ENCODE data around the gene OTOF. TPM values are rescaled to one million over a fixed set of nuclear protein-coding genes. Genes with fewer than 3 reads are reported as not detected.

Gene OTOF
- total and polyA plus RNA-seq, 2 of the 4 experiments (the other 2 are of a cell fraction), result 0.03 TPM; not detected in 1

DNA sequence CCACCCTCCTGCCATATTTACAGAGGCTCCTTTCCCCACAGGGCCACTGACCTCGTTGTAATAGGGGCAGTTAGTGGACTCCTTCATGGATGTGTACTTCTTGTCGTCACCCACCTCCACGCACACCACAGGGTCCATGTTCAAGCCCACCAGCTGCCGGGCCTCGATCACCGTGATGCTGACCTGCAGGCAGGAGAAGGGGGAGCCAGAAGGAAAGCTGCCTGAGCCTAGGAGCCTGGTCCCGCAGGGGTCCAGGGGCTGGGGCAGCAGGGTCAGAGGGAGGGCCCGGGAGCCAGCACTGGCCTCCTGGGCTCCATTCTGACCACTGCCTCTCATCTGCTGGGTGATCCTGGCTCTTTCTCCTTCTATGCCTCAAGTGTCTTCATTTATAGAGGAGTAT lies 17.0 kb upstream of the OTOF start:
- no peak overlapping the region for H3K18ac ChIP-seq (ENCODE audit: low read depth, low read length)
- no peak overlapping the region for H2AK9ac ChIP-seq (replicated peaks; ENCODE audit: low read depth, low read length, poor library complexity)
- BruUV-seq (replicated peaks), result no TSS peak
- H4K5ac ChIP-seq (ENCODE audit: low read depth, low read length), result no peak overlapping the region
- H3K4me2 ChIP-seq (ENCODE audit: low read depth, low read length), result no peak overlapping the region
- no peak overlapping the region for H3K23ac ChIP-seq (ENCODE audit: low read depth, low read length)
- H3K27ac ChIP-seq (ENCODE audit: insufficient read depth, low read length), result no peak overlapping the region
- ChIA-PET POLR2A (ENCODE audit: unreplicated experiment) (no interaction called here), CTCF (no interaction called here)
- H2BK20ac ChIP-seq (ENCODE audit: low read depth, low read length), result no peak overlapping the region
- no peak overlapping the region for H3K4ac ChIP-seq (ENCODE audit: low read depth, low read length)
- no peak overlapping the region for H3K56ac ChIP-seq (ENCODE audit: extremely low read depth, insufficient read depth, low read length)
- H3K14ac ChIP-seq (replicated peaks; ENCODE audit: low read depth, low read length), result no peak overlapping the region
- H3K9ac ChIP-seq (ENCODE audit: low read depth, low read length), result no peak overlapping the region
- 67% methylated on average over 2 of the region's 8 CpGs; no CpG with 5 or more reads in 1 of the 2 experiments for WGBS, 2 experiments (ENCODE audit: extremely low coverage in 2 of 2, insufficient read length in 1 of 2)
- ATAC-seq (ENCODE audit: low read depth) (no peak), DNase-seq (no peak)
- dilution Hi-C loops (cut with HindIII; ENCODE audit: low sequenced_read_pairs, unreplicated experiment), result no loop called here
- H3K9me1 ChIP-seq (ENCODE audit: insufficient read depth, low read length), result no peaks in the 10 kb centered on the region
- no peak overlapping the region for H2BK15ac ChIP-seq (ENCODE audit: low read depth, low read length)
- no peak overlapping the region for H2AFZ ChIP-seq (replicated peaks; ENCODE audit: low read length, poor library complexity)
- H3K9me3 ChIP-seq (ENCODE audit: control insufficient read depth, insufficient read depth, low read length), result no peaks in the 10 kb centered on the region
- no peak overlapping the region for H4K91ac ChIP-seq (ENCODE audit: insufficient read depth, low read depth, low read length)
- no peak overlapping the region for H4K8ac ChIP-seq (ENCODE audit: low read depth in 2 of 2, low read length in 2 of 2)
- H4K20me1 ChIP-seq (ENCODE audit: insufficient read depth, low read length), result no peaks in the 10 kb centered on the region
- in situ Hi-C loops (cut with MboI; ENCODE audit: low sequenced_read_pairs), result no loop called here
- no peaks in the 10 kb centered on the region for H3K36me3 ChIP-seq (ENCODE audit: control insufficient read depth, insufficient read depth, low read length)
- no peak overlapping the region for H3K4me3 ChIP-seq (ENCODE audit: insufficient read depth, low read depth, low read length)
- no peaks in the 10 kb centered on the region for H3K79me1 ChIP-seq (ENCODE audit: low read depth in 1 of 2, low read length in 2 of 2)
- intact Hi-C loops (cut with micrococcal nuclease), result no loop called here
- H3K4me1 ChIP-seq (ENCODE audit: control insufficient read depth, insufficient read depth, low read length), result no peaks in the 10 kb centered on the region
- TF ChIP-seq CHD1 (IDR thresholded peaks at IDR 0.05; ENCODE audit: low read depth, low read length) (no peak), POLR2A (IDR thresholded peaks at IDR 0.05; ENCODE audit: low read depth, low read length) (no peak), RCOR1 (IDR thresholded peaks at IDR 0.05; ENCODE audit: insufficient replicate concordance, low read length) (no peak), FOS (IDR thresholded peaks at IDR 0.05; ENCODE audit: low read depth, low read length) (no peak), MXI1 (IDR thresholded peaks at IDR 0.05; ENCODE audit: borderline replicate concordance, low read depth, low read length) (no peak), RFX5 (IDR thresholded peaks at IDR 0.05; ENCODE audit: low read depth, low read length) (no peak), MAFK (IDR thresholded peaks at IDR 0.05; ENCODE audit: low read depth, low read length) (no peak), CTCF (conservative IDR thresholded peaks at IDR 0.05; ENCODE audit: low read depth, low read length) (no peak), NFE2L2 (IDR thresholded peaks at IDR 0.05; ENCODE audit: low read depth, low read length) (no peak), MAZ (IDR thresholded peaks at IDR 0.05; ENCODE audit: borderline replicate concordance, low read depth, low read length) (no peak), BHLHE40 (IDR thresholded peaks at IDR 0.05; ENCODE audit: low read depth, low read length) (no peak), RAD21 (IDR thresholded peaks at IDR 0.05; ENCODE audit: low read length) (no peak), SMC3 (IDR thresholded peaks at IDR 0.05; ENCODE audit: low read depth, low read length) (no peak), CEBPB (IDR thresholded peaks at IDR 0.05; ENCODE audit: low read depth, low read length) (no peak)
- TF ChIP-seq, protein P1, sequence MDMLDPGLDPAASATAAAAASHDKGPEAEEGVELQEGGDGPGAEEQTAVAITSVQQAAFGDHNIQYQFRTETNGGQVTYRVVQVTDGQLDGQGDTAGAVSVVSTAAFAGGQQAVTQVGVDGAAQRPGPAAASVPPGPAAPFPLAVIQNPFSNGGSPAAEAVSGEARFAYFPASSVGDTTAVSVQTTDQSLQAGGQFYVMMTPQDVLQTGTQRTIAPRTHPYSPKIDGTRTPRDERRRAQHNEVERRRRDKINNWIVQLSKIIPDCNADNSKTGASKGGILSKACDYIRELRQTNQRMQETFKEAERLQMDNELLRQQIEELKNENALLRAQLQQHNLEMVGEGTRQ (IDR thresholded peaks at IDR 0.05; ENCODE audit: low read depth, low read length), result no peak
- TF ChIP-seq, protein P2, sequence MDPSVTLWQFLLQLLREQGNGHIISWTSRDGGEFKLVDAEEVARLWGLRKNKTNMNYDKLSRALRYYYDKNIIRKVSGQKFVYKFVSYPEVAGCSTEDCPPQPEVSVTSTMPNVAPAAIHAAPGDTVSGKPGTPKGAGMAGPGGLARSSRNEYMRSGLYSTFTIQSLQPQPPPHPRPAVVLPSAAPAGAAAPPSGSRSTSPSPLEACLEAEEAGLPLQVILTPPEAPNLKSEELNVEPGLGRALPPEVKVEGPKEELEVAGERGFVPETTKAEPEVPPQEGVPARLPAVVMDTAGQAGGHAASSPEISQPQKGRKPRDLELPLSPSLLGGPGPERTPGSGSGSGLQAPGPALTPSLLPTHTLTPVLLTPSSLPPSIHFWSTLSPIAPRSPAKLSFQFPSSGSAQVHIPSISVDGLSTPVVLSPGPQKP (IDR thresholded peaks at IDR 0.05; ENCODE audit: borderline replicate concordance, low read depth, low read length), result no peak
- no peak overlapping the region for H2BK5ac ChIP-seq (ENCODE audit: low read depth, low read length, poor library complexity, severe bottlenecking)
- peaks cover 50% of the 10 kb centered on the region for H3K27me3 ChIP-seq (ENCODE audit: control insufficient read depth, insufficient read depth, low read length)
- no peak overlapping the region for H2AK5ac ChIP-seq (ENCODE audit: low read depth, low read length)
- no peak overlapping the region for H2BK120ac ChIP-seq (ENCODE audit: low read depth, low read length)
